G401 (cell line): ENCODE results near the gene GDPGP1. TPM values are rescaled to one million over a fixed set of nuclear protein-coding genes. Genes with fewer than 3 reads are reported as not detected.

Experiments used
- DNase-seq: peaks from one replicate; pipeline ENCODE4 v3.0.0-alpha.2; 2015; ENCODE audit warnings: low spot score
- in situ Hi-C: cut with HindIII; loops from 2 replicates; pipeline ENCODE4 v1.10.0; 2016; ENCODE audit warnings: low sequenced_read_pairs, mixed read lengths
- total RNA-seq: library from RNA; depleted of rRNA; stranded (reverse); fragments of >200 nt; shearing (Covaris generic); gene quantifications from 2 replicates; pipeline ENCODE4 v1.2.3, GENCODE V29; 2014

The GDPGP1 gene
- total RNA-seq, 1 experiment from 2014 or later: 4.2 TPM

GRCh38 chr15:90219421-90220141, 14.4 kb upstream of the GDPGP1 start:
- DNase-seq: no peak
- in situ Hi-C loops: loop anchor here (10.0 kb wide), 1 partner anchor 75 kb away; no protein-coding TSS in a partner anchor

- DNase-seq: peak; percentile 66
- in situ Hi-C loops: no loop called here
These were observed 12.6 kb upstream of the GDPGP1 start for GRCh38 chr15:90221246-90221900.

- in situ Hi-C loops: no loop called here
- DNase-seq: no peak
These were observed 11.5 kb upstream of the GDPGP1 start for GRCh38 chr15:90222547-90222946.

GRCh38 chr15:90223441-90224165, 10.4 kb upstream of the GDPGP1 start:
- no peak for DNase-seq

GRCh38 chr15:90225047-90225446, 9.0 kb upstream of the GDPGP1 start:
- no peak for DNase-seq
- in situ Hi-C loops: no loop called here

More at GRCh38 chr15:90223441-90224165, 10.4 kb upstream of the GDPGP1 start:
- in situ Hi-C loops: no loop called here

GRCh38 chr15:90225504-90226234, 8.3 kb upstream of the GDPGP1 start:
- no peak for DNase-seq
- in situ Hi-C loops: no loop called here

GRCh38 chr15:90227336-90227735, 6.7 kb upstream of the GDPGP1 start:
- DNase-seq: no peak
- in situ Hi-C loops: no loop called here

- in situ Hi-C loops: no loop called here
- DNase-seq: no peak
These were observed 5.9 kb upstream of the GDPGP1 start for GRCh38 chr15:90227816-90228772.

- DNase-seq: peak; percentile 39
- in situ Hi-C loops: no loop called here
These were observed 5.0 kb upstream of the GDPGP1 start for GRCh38 chr15:90228960-90229359.

- in situ Hi-C loops: no loop called here
- DNase-seq: peak; percentile 71
These were observed 3.9 kb upstream of the GDPGP1 start for GRCh38 chr15:90230071-90230494.

- in situ Hi-C loops: no loop called here
- DNase-seq: no peak
These were observed 3.4 kb upstream of the GDPGP1 start for GRCh38 chr15:90230610-90231009.

- DNase-seq: no peak
- in situ Hi-C loops: no loop called here
These were observed 2.7 kb upstream of the GDPGP1 start for GRCh38 chr15:90231028-90232017.

- no peak for DNase-seq
- in situ Hi-C loops: no loop called here
These were observed 1.8 kb upstream of the GDPGP1 start for GRCh38 chr15:90232196-90232595.

GRCh38 chr15:90232941-90233386, 1.0 kb upstream of the GDPGP1 start:
- DNase-seq: no peak
- in situ Hi-C loops: no loop called here

- in situ Hi-C loops: no loop called here
- peak; percentile 46 for DNase-seq
These were observed 468 bp upstream of the GDPGP1 start, which contains the start of gene CIB1 for GRCh38 chr15:90233387-90234095. Gene CIB1, minus strand, starts transcription at chr15:90233941. Its CDS starts 56 bp downstream, at chr15:90233885.

GRCh38 chr15:90239371-90239770, 5.4 kb downstream of the GDPGP1 start:
- in situ Hi-C loops: no loop called here
- DNase-seq: no peak
